AG04450 (cell line): Measurements from ENCODE around the gene TMC4. TPM values are rescaled to one million over a fixed set of nuclear protein-coding genes. Genes with fewer than 3 reads are reported as not detected.

Experiments used
- CTCF ChIA-PET: fragments of 300-600, 350-600 bp; formaldehyde crosslinking; extraction: SDS; loops from one replicate; lab custom pipeline; 2022; ENCODE audit warnings: antibody characterized with exemption, inconsistent platforms; lab: Charles Lee
- POLR2A ChIA-PET: fragments of 350-600 bp; formaldehyde crosslinking; extraction: SDS; loops from one replicate; lab custom pipeline; 2021; ENCODE audit warnings: antibody characterized with exemption, inconsistent platforms; lab: Yijun Ruan, JAX
- DNase-seq: peaks from one replicate; pipeline ENCODE4 v3.0.0-alpha.2; 2011; ENCODE audit warnings: low read depth, low spot score
- H3K27ac ChIP-seq: one replicate; pipeline ENCODE4 v1.5.1; 2012; ENCODE audit warnings: low read depth, low read length, control low read depth
- H3K27me3 ChIP-seq: one replicate; pipeline ENCODE4 v1.6.0; 2012; ENCODE audit warnings: low read length; ENCODE audit not compliant: control insufficient read depth, insufficient read depth
- H3K4me3 ChIP-seq: 2 replicates; pipeline ENCODE4 v1.5.1; 2011; ENCODE audit warnings: mild to moderate bottlenecking, low read depth, low read length, control low read depth
- H3K9me3 ChIP-seq: 2 replicates; pipeline ENCODE4 v1.5.1; 2012; ENCODE audit warnings: low read length; ENCODE audit not compliant: control insufficient read depth, insufficient read depth
- polyA plus RNA-seq: library from polyadenylated mRNA; depleted of rRNA; stranded (reverse); fragments of >200 nt; gene quantifications from 2 replicates; pipeline ENCODE4 v1.2.3, GENCODE V29; 2011
- TF ChIP-seq, protein P1 (sequence below): IDR thresholded peaks from 2 replicates; pipeline ENCODE4 v1.5.1; 2011; ENCODE audit warnings: low read depth, low read length, control low read depth, inconsistent platforms

TMC4 gene
- polyA plus RNA-seq, 1 experiment = 1.5 TPM

- no peak overlapping the region for H3K4me3 ChIP-seq
- H3K9me3 ChIP-seq = no peaks in the 10 kb centered on the region
- ChIA-PET POLR2A (interaction anchor here (0.9 kb wide), 1 partner anchor 19 kb away, joined by 4 read pairs; the partner anchor contains the start of gene CNOT3), CTCF (no interaction called here)
- no peak for DNase-seq
- H3K27ac ChIP-seq = no peak overlapping the region
- no peaks in the 10 kb centered on the region for H3K27me3 ChIP-seq
- TF ChIP-seq, protein P1, sequence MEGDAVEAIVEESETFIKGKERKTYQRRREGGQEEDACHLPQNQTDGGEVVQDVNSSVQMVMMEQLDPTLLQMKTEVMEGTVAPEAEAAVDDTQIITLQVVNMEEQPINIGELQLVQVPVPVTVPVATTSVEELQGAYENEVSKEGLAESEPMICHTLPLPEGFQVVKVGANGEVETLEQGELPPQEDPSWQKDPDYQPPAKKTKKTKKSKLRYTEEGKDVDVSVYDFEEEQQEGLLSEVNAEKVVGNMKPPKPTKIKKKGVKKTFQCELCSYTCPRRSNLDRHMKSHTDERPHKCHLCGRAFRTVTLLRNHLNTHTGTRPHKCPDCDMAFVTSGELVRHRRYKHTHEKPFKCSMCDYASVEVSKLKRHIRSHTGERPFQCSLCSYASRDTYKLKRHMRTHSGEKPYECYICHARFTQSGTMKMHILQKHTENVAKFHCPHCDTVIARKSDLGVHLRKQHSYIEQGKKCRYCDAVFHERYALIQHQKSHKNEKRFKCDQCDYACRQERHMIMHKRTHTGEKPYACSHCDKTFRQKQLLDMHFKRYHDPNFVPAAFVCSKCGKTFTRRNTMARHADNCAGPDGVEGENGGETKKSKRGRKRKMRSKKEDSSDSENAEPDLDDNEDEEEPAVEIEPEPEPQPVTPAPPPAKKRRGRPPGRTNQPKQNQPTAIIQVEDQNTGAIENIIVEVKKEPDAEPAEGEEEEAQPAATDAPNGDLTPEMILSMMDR = no peak
These were observed 17.3 kb downstream of the TMC4 start for GRCh38 chr19:54155694-54156093.

- DNase-seq = no peak
- POLR2A ChIA-PET = no interaction called here
- Histone ChIP-seq H3K9me3 (no peaks in the 10 kb centered on the region), H3K4me3 (no peak overlapping the region), H3K27me3 (no peaks in the 10 kb centered on the region), H3K27ac (no peak overlapping the region)
- CTCF ChIA-PET = no interaction called here
- TF ChIP-seq, protein P1 = no peak
These were observed 18.2 kb downstream of the TMC4 start for GRCh38 chr19:54154603-54155345.

DNA sequence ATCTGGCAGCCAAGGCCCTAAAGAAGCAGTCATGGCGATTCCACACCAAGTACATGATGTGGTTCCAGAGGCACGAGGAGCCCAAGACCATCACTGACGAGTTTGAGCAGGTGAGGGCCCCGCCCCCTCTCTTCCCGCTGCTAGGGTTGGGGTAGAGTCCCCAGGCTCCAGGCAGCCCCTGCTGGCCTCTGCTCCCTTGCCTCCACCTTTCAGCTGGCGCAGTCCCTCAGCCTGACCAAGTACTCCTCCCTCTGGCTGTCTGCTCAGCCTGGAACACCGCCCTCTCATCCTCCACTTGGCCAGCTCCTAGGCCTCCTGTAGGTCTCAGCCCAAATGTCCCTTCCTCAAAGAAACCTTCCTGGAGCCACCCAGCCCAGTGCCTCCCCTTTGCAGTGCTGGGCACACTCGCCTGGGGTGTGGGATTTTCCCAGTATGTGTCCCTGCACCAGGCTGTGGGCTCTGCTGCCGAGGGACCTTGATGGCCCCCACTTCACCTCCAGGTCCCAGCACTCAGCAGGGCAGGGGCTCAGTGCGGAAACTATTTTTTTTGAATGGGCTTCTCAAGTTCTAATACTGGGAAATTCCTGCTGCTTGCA is 19.1 kb downstream of the TMC4 start:
- TF ChIP-seq, protein P1 = no peak
- Histone ChIP-seq H3K9me3 (no peaks in the 10 kb centered on the region), H3K27ac (peak overlapping the region; percentile 31), H3K4me3 (no peak overlapping the region), H3K27me3 (no peaks in the 10 kb centered on the region)
- ChIA-PET POLR2A (interaction anchor here (1.2 kb wide), 1 partner anchor 17 kb away, joined by 3 read pairs; no protein-coding TSS in a partner anchor), CTCF (no interaction called here)
- DNase-seq = no peak

DNA sequence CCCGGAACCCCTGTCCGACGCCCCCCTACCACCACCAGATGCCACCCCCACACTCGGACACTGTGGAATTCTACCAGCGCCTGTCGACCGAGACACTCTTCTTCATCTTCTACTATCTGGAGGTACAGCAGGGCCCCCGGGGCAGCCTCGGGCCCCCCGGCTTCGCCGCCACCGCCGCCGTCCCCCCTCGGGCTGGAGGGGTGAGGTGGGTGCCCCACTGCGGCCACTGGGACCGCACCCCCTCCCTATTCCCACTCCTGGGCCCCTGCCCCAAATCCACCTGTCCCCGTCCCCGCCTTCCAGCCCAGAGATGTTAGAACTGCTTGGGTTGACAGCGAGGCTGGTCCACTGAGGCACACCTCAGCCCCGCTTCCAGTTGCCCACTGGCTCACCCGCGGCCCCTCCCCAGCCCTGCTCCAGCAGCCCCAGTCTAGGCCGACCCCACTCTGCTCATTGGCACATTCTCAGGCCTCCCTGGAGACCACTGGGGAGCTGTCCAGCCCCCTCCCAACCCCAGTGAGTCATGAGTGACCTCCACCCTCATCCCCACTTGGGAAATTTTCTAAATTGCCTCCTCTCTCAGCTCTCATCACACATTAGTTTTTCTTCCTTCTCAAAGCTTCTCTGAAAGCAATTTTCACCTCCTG is 20.0 kb downstream of the TMC4 start:
- no peak for DNase-seq
- ChIA-PET POLR2A (interaction anchor here (1.2 kb wide), 1 partner anchor 16 kb away, joined by 3 read pairs; no protein-coding TSS in a partner anchor), CTCF (no interaction called here)
- TF ChIP-seq, protein P1 = no peak
- Histone ChIP-seq H3K27me3 (no peaks in the 10 kb centered on the region), H3K4me3 (no peak overlapping the region), H3K27ac (no peak overlapping the region), H3K9me3 (no peaks in the 10 kb centered on the region)
